A673 (cell line): ENCODE results near the gene UBTD1. TPM values are rescaled to one million over a fixed set of nuclear protein-coding genes. Genes with fewer than 3 reads are reported as not detected.

Experiments
- BruUV-seq: library from RNA; stranded (reverse); fragments of 400-500 nt; replicated peaks from 2 replicates; lab custom pipeline; 2021; lab: Mats Ljungman, UMichigan
- CTCF ChIA-PET: fragments of 300-600 bp; sonication (Branson Sonifier 250); formaldehyde crosslinking; loops from one replicate; lab custom pipeline; 2022; ENCODE audit warnings: antibody characterized with exemption; lab: Charles Lee
- POLR2A ChIA-PET: fragments of 300-600 bp; sonication (Branson Sonifier 250); formaldehyde crosslinking; loops from one replicate; lab custom pipeline; 2022; ENCODE audit warnings: antibody characterized with exemption; ENCODE audit not compliant: low non-redundant PET; lab: Charles Lee
- DNase-seq: peaks from one replicate; pipeline ENCODE4 v3.0.0-alpha.2; 2015; ENCODE audit warnings: low spot score
- H3K27ac ChIP-seq: fragments of 200-600 bp; sonication (generic); 2 replicates; pipeline ENCODE4 v1.5.1; 2016; ENCODE audit warnings: mixed run types, low read depth, mild to moderate bottlenecking, mixed read lengths, antibody characterized with exemption, low read length; ENCODE audit not compliant: poor library complexity, severe bottlenecking
- H3K27me3 ChIP-seq: fragments of 200-600 bp; sonication (generic); replicated peaks from 2 replicates; pipeline ENCODE4 v1.6.1; 2017; ENCODE audit warnings: mixed run types, low read depth, mild to moderate bottlenecking, mixed read lengths, antibody characterized with exemption, low read length; ENCODE audit not compliant: insufficient read depth, poor library complexity
- H3K36me3 ChIP-seq: fragments of 200-600 bp; sonication (generic); 2 replicates; pipeline ENCODE4 v1.6.1; 2016; ENCODE audit warnings: mixed run types, mild to moderate bottlenecking, mixed read lengths, antibody characterized with exemption, low read length; ENCODE audit not compliant: insufficient read depth, poor library complexity, severe bottlenecking
- H3K4me1 ChIP-seq: fragments of 200-600 bp; sonication (generic); 2 replicates; pipeline ENCODE4 v1.6.1; 2017; ENCODE audit warnings: mixed run types, mild to moderate bottlenecking, mixed read lengths, antibody characterized with exemption, low read length; ENCODE audit not compliant: insufficient read depth, poor library complexity, severe bottlenecking
- H3K4me3 ChIP-seq: fragments of 200-600 bp; sonication (generic); 2 replicates; pipeline ENCODE4 v1.5.1; 2016; ENCODE audit warnings: low read depth, mixed run types, mild to moderate bottlenecking, mixed read lengths, low read length; ENCODE audit not compliant: poor library complexity, severe bottlenecking
- H3K9me3 ChIP-seq: fragments of 200-600 bp; sonication (generic); 2 replicates; pipeline ENCODE4 v1.6.1; 2016; ENCODE audit warnings: mixed run types, low read depth, mild to moderate bottlenecking, mixed read lengths, antibody characterized with exemption, low read length; ENCODE audit not compliant: poor library complexity, severe bottlenecking
- EZH2 ChIP-seq: fragments of 200-600 bp; sonication (generic); IDR thresholded peaks from 2 replicates; pipeline ENCODE4 v1.6.1; 2017; ENCODE audit warnings: borderline replicate concordance, low read depth, mild to moderate bottlenecking, mixed read lengths, antibody characterized with exemption, low read length; ENCODE audit not compliant: poor library complexity, severe bottlenecking
- intact Hi-C: fragments of 100-400 bp; cut with micrococcal nuclease; formaldehyde crosslinking; loops from one replicate; pipeline ENCODE4 v1.10.0; 2022; ENCODE audit not compliant: unreplicated experiment
- total RNA-seq: library from RNA; stranded (reverse); gene quantifications from 2 replicates; pipeline ENCODE4 v1.2.3, GENCODE V29; 2021
- TF ChIP-seq, protein P1 (sequence below): fragments of 300-800, 200-600 bp; sonication (generic); conservative IDR thresholded peaks from 2 replicates; pipeline ENCODE4 v1.5.1; 2017; ENCODE audit warnings: low read depth, mild to moderate bottlenecking, antibody characterized with exemption, low read length, moderate library complexity, mixed read lengths

Gene UBTD1
- total RNA-seq, 1 experiment from 2014 or later: 3.1 TPM

DNA sequence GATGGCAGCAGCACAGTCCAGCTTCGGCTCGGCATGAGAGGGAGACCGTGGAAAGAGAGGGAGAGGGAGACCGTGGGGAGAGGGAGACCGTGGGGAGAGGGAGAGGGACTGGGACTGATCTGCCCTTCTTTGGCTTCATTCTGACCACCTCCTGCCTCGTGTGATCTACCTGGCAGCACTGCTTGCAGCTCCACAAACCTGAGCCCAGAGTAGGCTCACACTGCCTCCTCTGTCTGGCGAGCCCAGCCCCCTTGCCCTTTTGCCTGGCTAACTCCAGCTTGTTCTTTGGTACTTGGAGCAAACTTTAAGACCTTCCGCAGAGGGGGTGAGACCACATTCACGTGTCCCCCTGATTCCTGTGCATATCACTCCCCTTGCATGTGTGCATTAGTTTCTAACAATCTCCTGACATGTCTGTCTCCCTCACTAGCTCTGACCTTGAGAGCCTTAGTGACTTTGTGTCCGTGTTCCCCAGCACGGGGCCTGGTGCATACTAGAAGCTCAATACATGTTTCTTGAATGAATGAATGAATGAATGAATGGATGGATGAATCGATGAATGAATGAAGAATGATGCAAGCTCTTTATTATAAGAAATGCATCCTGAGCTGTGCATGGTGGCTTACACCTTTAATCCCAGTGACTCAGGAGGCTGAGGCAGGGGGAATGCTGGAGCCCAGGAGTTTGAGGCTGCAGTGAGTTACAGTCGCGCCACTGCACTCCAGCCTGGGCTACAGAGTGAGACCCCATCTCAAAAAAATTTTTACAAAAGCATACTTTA lies 31.2 kb downstream of the UBTD1 start:
- intact Hi-C loops: no loop called here
- TF ChIP-seq, protein P1, sequence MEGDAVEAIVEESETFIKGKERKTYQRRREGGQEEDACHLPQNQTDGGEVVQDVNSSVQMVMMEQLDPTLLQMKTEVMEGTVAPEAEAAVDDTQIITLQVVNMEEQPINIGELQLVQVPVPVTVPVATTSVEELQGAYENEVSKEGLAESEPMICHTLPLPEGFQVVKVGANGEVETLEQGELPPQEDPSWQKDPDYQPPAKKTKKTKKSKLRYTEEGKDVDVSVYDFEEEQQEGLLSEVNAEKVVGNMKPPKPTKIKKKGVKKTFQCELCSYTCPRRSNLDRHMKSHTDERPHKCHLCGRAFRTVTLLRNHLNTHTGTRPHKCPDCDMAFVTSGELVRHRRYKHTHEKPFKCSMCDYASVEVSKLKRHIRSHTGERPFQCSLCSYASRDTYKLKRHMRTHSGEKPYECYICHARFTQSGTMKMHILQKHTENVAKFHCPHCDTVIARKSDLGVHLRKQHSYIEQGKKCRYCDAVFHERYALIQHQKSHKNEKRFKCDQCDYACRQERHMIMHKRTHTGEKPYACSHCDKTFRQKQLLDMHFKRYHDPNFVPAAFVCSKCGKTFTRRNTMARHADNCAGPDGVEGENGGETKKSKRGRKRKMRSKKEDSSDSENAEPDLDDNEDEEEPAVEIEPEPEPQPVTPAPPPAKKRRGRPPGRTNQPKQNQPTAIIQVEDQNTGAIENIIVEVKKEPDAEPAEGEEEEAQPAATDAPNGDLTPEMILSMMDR: no peak
- TF ChIP-seq EZH2: no peak
- BruUV-seq: no TSS peak
- H3K27me3 ChIP-seq: no peaks in the 10 kb centered on the region
- no peak overlapping the region for H3K4me3 ChIP-seq
- no peak for DNase-seq
- H3K9me3 ChIP-seq: no peaks in the 10 kb centered on the region
- no peaks in the 10 kb centered on the region for H3K36me3 ChIP-seq
- POLR2A ChIA-PET: interaction anchor here (0.6 kb wide), 1 partner anchor 24 kb away, joined by 4 read pairs; no protein-coding TSS in a partner anchor
- H3K27ac ChIP-seq: no peak overlapping the region
- CTCF ChIA-PET: no interaction called here
- H3K4me1 ChIP-seq: no peaks in the 10 kb centered on the region

DNA sequence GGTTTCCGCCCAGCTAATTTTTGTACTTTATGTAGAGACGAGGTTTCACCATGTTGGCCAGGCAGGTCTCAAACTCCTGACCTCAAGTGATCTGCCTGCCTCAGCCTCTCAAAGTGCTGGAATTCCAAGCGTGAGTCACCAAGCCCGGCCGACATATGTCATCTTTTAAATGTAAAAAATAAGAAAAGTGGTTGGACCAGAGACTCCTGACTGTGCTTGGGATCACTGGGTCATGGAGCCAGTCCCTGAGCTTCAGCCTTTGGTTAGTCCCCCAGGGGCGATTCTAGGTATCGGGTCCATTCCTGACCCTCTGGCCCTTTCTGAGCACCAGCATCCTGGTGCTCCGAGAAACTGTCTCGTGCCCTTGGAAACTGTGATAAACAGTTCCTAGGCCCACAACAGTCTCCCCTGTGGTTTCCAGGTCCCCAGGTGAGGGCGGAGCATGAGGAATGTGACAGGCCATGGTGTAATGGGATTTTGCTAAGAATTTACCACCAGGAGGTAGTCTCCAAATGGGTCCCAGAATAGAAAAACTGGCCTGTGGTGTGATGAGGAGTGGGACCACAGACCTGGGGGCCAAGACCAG lies 32.8 kb downstream of the UBTD1 start:
- CTCF ChIA-PET: no interaction called here
- Histone ChIP-seq H3K4me3 (no peak overlapping the region), H3K27ac (no peak overlapping the region), H3K4me1 (no peaks in the 10 kb centered on the region), H3K36me3 (no peaks in the 10 kb centered on the region), H3K9me3 (no peaks in the 10 kb centered on the region), H3K27me3 (no peaks in the 10 kb centered on the region)
- no TSS peak for BruUV-seq
- DNase-seq: no peak
- POLR2A ChIA-PET: no interaction called here
- TF ChIP-seq, protein P1: no peak
- no peak for TF ChIP-seq EZH2
- intact Hi-C loops: no loop called here

DNA sequence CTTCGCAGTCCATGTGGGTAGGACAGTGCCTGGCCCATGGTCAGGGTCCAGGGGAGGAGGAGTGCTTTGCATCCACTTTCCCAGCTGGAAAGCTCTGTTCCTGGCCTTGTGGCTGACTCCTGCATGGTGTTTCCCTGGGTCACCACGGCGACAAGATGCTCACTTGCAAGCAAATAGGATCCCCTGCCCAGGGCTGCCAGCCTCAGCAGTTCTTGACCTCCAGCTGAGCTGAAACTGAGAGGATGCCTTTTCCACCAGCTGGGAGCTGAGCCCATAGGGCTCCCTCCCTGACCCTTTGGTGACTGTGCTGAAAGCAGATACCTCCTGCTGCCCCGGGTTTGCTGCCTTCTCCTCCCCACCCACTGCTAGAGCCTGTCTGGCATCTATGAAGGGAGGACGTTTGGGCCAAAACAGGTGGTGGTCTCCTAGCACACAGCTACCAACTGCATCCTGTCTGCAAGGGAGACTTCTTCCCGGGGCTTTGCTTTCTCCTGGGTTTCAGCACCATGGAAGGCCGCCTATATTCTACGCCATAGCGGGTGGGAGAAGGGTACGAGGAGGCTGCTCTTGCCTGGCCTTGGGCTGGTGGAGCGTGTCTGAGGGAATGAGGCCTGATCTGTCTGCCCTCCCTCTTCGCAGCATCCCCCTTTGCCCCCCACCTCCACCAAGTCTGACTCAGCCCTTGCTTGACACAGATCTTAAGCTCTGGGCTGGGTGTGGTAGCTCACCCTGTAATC lies 34.4 kb downstream of the UBTD1 start:
- no peak overlapping the region for H3K4me3 ChIP-seq
- intact Hi-C loops: no loop called here
- POLR2A ChIA-PET: no interaction called here
- no TSS peak for BruUV-seq
- TF ChIP-seq, protein P1: no peak
- TF ChIP-seq EZH2: no peak
- DNase-seq: no peak
- no peak overlapping the region for H3K27ac ChIP-seq
- H3K4me1 ChIP-seq: no peaks in the 10 kb centered on the region
- H3K9me3 ChIP-seq: no peaks in the 10 kb centered on the region
- CTCF ChIA-PET: interaction anchor here (0.7 to 1.4 kb wide), 3 partner anchors 8 to 81 kb away, joined by 3 to 5 read pairs (median 5); no protein-coding TSS in a partner anchor
- H3K27me3 ChIP-seq: no peaks in the 10 kb centered on the region
- no peaks in the 10 kb centered on the region for H3K36me3 ChIP-seq
